Dendritic cell treated with granulocyte-macrophage colony-stimulating factor and Interleukin-4, amounts not matched to agents 40 ng/mL and 50 ng/mL, for 4 days (primary cell): ENCODE measurements around the gene NEDD4L.

Experiments used
- H3K27ac Mint-ChIP-seq: one replicate; pipeline ENCODE4 v1.8.0; 2022; ENCODE audit warnings: mild to moderate bottlenecking, mixed read lengths
- H3K27me3 Mint-ChIP-seq: one replicate; pipeline ENCODE4 v1.8.0; 2022; ENCODE audit warnings: mild to moderate bottlenecking, mixed read lengths
- H3K36me3 Mint-ChIP-seq: one replicate; pipeline ENCODE4 v1.8.0; 2022; ENCODE audit warnings: low read depth, mixed read lengths
- H3K4me1 Mint-ChIP-seq: one replicate; pipeline ENCODE4 v1.8.0; 2022; ENCODE audit warnings: low read depth, mixed read lengths
- H3K4me3 Mint-ChIP-seq: one replicate; pipeline ENCODE4 v1.8.0; 2022; ENCODE audit warnings: mild to moderate bottlenecking, moderate library complexity, mixed read lengths
- H3K9me3 Mint-ChIP-seq: one replicate; pipeline ENCODE4 v1.8.0; 2022; ENCODE audit warnings: mixed read lengths
- intact Hi-C: fragments of 100-400 bp; cut with micrococcal nuclease; formaldehyde crosslinking; loops from one replicate; pipeline ENCODE4 v1.15.0; 2022

Gene NEDD4L

GRCh38 chr18:58195278-58195765 lies 151.3 kb downstream of the NEDD4L start:
- Mint-ChIP-seq H3K27ac (peak overlapping the region; percentile 76), H3K4me3 (peak overlapping the region; percentile 81), H3K4me1 (peaks cover 27% of the 10 kb centered on the region), H3K9me3 (no peaks in the 10 kb centered on the region), H3K27me3 (peaks cover 40% of the 10 kb centered on the region), H3K36me3 (peaks cover 7% of the 10 kb centered on the region)
- intact Hi-C loops, result loop anchor here (5.0 to 10.0 kb wide), 2 partner anchors 37 to 119 kb away; no protein-coding TSS in a partner anchor

GRCh38 chr18:58196164-58196563 lies 152.1 kb downstream of the NEDD4L start:
- Mint-ChIP-seq H3K4me1 (peaks cover 27% of the 10 kb centered on the region), H3K4me3 (peak overlapping the region; percentile 81), H3K27me3 (peaks cover 40% of the 10 kb centered on the region), H3K27ac (no peak overlapping the region), H3K36me3 (peaks cover 7% of the 10 kb centered on the region), H3K9me3 (no peaks in the 10 kb centered on the region)
- intact Hi-C loops, result loop anchor here (5.0 to 10.0 kb wide), 2 partner anchors 36 to 119 kb away; no protein-coding TSS in a partner anchor

- H3K36me3 Mint-ChIP-seq, result peaks cover 7% of the 10 kb centered on the region
- H3K4me1 Mint-ChIP-seq, result peaks cover 32% of the 10 kb centered on the region
- H3K4me3 Mint-ChIP-seq, result peak overlapping the region; percentile 25
- intact Hi-C loops, result loop anchor here (5.0 to 10.0 kb wide), 2 partner anchors 35 to 118 kb away; no protein-coding TSS in a partner anchor
- H3K27ac Mint-ChIP-seq, result no peak overlapping the region
- H3K27me3 Mint-ChIP-seq, result peaks cover 42% of the 10 kb centered on the region
- H3K9me3 Mint-ChIP-seq, result no peaks in the 10 kb centered on the region
Observed at GRCh38 chr18:58196881-58197872, 153.2 kb downstream of the NEDD4L start.

- intact Hi-C loops, result no loop called here
- H3K9me3 Mint-ChIP-seq, result no peaks in the 10 kb centered on the region
- H3K27ac Mint-ChIP-seq, result no peak overlapping the region
- no peak overlapping the region for H3K4me3 Mint-ChIP-seq
- H3K4me1 Mint-ChIP-seq, result peaks cover 36% of the 10 kb centered on the region
- peaks cover 34% of the 10 kb centered on the region for H3K27me3 Mint-ChIP-seq
- no peaks in the 10 kb centered on the region for H3K36me3 Mint-ChIP-seq
Observed at GRCh38 chr18:58201268-58201667, 157.2 kb downstream of the NEDD4L start.

- Mint-ChIP-seq H3K9me3 (no peaks in the 10 kb centered on the region), H3K27me3 (peaks cover 36% of the 10 kb centered on the region), H3K4me1 (peaks cover 38% of the 10 kb centered on the region), H3K36me3 (no peaks in the 10 kb centered on the region), H3K4me3 (no peak overlapping the region), H3K27ac (no peak overlapping the region)
- intact Hi-C loops, result no loop called here
Observed at GRCh38 chr18:58201733-58202730, 158.0 kb downstream of the NEDD4L start.

- peaks cover 35% of the 10 kb centered on the region for H3K27me3 Mint-ChIP-seq
- no peak overlapping the region for H3K4me3 Mint-ChIP-seq
- intact Hi-C loops, result no loop called here
- peak overlapping the region; percentile 26 for H3K27ac Mint-ChIP-seq
- no peaks in the 10 kb centered on the region for H3K9me3 Mint-ChIP-seq
- peaks cover 36% of the 10 kb centered on the region for H3K4me1 Mint-ChIP-seq
- H3K36me3 Mint-ChIP-seq, result no peaks in the 10 kb centered on the region
Observed at GRCh38 chr18:58204776-58205442, 160.9 kb downstream of the NEDD4L start.

- Mint-ChIP-seq H3K36me3 (no peaks in the 10 kb centered on the region), H3K4me1 (peaks cover 39% of the 10 kb centered on the region), H3K27me3 (peaks cover 38% of the 10 kb centered on the region), H3K4me3 (no peak overlapping the region), H3K9me3 (no peaks in the 10 kb centered on the region), H3K27ac (peak overlapping the region; percentile 26)
- intact Hi-C loops, result no loop called here
Observed at GRCh38 chr18:58205443-58206160, 161.6 kb downstream of the NEDD4L start.

GRCh38 chr18:58207520-58208152 lies 163.6 kb downstream of the NEDD4L start:
- intact Hi-C loops, result no loop called here
- Mint-ChIP-seq H3K27me3 (peaks cover 41% of the 10 kb centered on the region), H3K4me1 (peaks cover 37% of the 10 kb centered on the region), H3K27ac (no peak overlapping the region), H3K36me3 (no peaks in the 10 kb centered on the region), H3K9me3 (no peaks in the 10 kb centered on the region), H3K4me3 (no peak overlapping the region)

- Mint-ChIP-seq H3K4me1 (peaks cover 42% of the 10 kb centered on the region), H3K9me3 (no peaks in the 10 kb centered on the region), H3K27ac (no peak overlapping the region), H3K4me3 (no peak overlapping the region), H3K36me3 (no peaks in the 10 kb centered on the region), H3K27me3 (peaks cover 39% of the 10 kb centered on the region)
- intact Hi-C loops, result no loop called here
Observed at GRCh38 chr18:58208207-58208932, 164.3 kb downstream of the NEDD4L start.

GRCh38 chr18:58209326-58209725 lies 165.3 kb downstream of the NEDD4L start:
- Mint-ChIP-seq H3K27ac (no peak overlapping the region), H3K27me3 (peaks cover 38% of the 10 kb centered on the region), H3K4me3 (no peak overlapping the region), H3K9me3 (no peaks in the 10 kb centered on the region), H3K36me3 (no peaks in the 10 kb centered on the region), H3K4me1 (peaks cover 51% of the 10 kb centered on the region)
- intact Hi-C loops, result no loop called here

GRCh38 chr18:58211510-58211909 lies 167.5 kb downstream of the NEDD4L start:
- Mint-ChIP-seq H3K27me3 (peaks cover 40% of the 10 kb centered on the region), H3K27ac (peak overlapping the region; percentile 87), H3K36me3 (no peaks in the 10 kb centered on the region), H3K4me3 (no peak overlapping the region), H3K9me3 (no peaks in the 10 kb centered on the region), H3K4me1 (peaks cover 56% of the 10 kb centered on the region)
- intact Hi-C loops, result loop anchor here (10.0 kb wide), 1 partner anchor 587 kb away; the partner anchor contains the start of gene NARS1

GRCh38 chr18:58212274-58212673 lies 168.2 kb downstream of the NEDD4L start:
- H3K36me3 Mint-ChIP-seq, result no peaks in the 10 kb centered on the region
- H3K27ac Mint-ChIP-seq, result peak overlapping the region; percentile 87
- no peaks in the 10 kb centered on the region for H3K9me3 Mint-ChIP-seq
- H3K4me3 Mint-ChIP-seq, result no peak overlapping the region
- intact Hi-C loops, result loop anchor here (10.0 kb wide), 1 partner anchor 587 kb away; the partner anchor contains the start of gene NARS1
- peaks cover 56% of the 10 kb centered on the region for H3K4me1 Mint-ChIP-seq
- peaks cover 37% of the 10 kb centered on the region for H3K27me3 Mint-ChIP-seq
